DMS 273 treated with DMSO at 0.1 percent for 48 hours (cell line): ENCODE measurements around the gene PRICKLE4.
A peak's percentile ranks its signal among the peaks of the same experiment; 100 is the strongest.
"Not testable (repeated sequence)": the region's sequence is repeated elsewhere in the genome, so short reads cannot be mapped to it uniquely, and the experiment has no call there.

Source experiments
- DNase-seq: peaks from one replicate; lab custom pipeline; 2025; lab: John Stamatoyannopoulos, UW

The PRICKLE4 gene

GRCh38 chr6:41798901-41799558 is 18.4 kb downstream of the PRICKLE4 start:
- no peak for DNase-seq

GRCh38 chr6:41799559-41799911 is 19.0 kb downstream of the PRICKLE4 start:
- DNase-seq = no peak

- DNase-seq = no peak
Measured at GRCh38 chr6:41801380-41801779, 20.8 kb downstream of the PRICKLE4 start.

- DNase-seq = no peak
Measured at GRCh38 chr6:41805830-41806774, 25.5 kb downstream of the PRICKLE4 start.

- no peak for DNase-seq
Measured at GRCh38 chr6:41811095-41811494, 30.5 kb downstream of the PRICKLE4 start.

- not testable (repeated sequence) for DNase-seq
Measured at GRCh38 chr6:41811946-41812345, 31.4 kb downstream of the PRICKLE4 start.

GRCh38 chr6:41813469-41813868 is 32.9 kb downstream of the PRICKLE4 start:
- no peak for DNase-seq

- no peak for DNase-seq
Measured at GRCh38 chr6:41813956-41814355, 33.4 kb downstream of the PRICKLE4 start.

GRCh38 chr6:41814629-41815028 is 34.0 kb downstream of the PRICKLE4 start:
- DNase-seq = peak; percentile 42

GRCh38 chr6:41815587-41815986 is 35.0 kb downstream of the PRICKLE4 start:
- no peak for DNase-seq

- DNase-seq = no peak
Measured at GRCh38 chr6:41818271-41819054, 37.9 kb downstream of the PRICKLE4 start.

GRCh38 chr6:41821266-41821665 is 40.7 kb downstream of the PRICKLE4 start:
- no peak for DNase-seq

GRCh38 chr6:41822021-41822420 is 41.4 kb downstream of the PRICKLE4 start:
- DNase-seq = no peak

- no peak for DNase-seq
Measured at GRCh38 chr6:41823178-41823577, 42.6 kb downstream of the PRICKLE4 start.

GRCh38 chr6:41824571-41825569 is 44.3 kb downstream of the PRICKLE4 start:
- no peak for DNase-seq

- no peak for DNase-seq
Measured at GRCh38 chr6:41826343-41827022, 45.9 kb downstream of the PRICKLE4 start.

- DNase-seq = no peak
Measured at GRCh38 chr6:41832263-41832662, 51.7 kb downstream of the PRICKLE4 start.

GRCh38 chr6:41836022-41836659 is 55.6 kb downstream of the PRICKLE4 start:
- DNase-seq = no peak

GRCh38 chr6:41836660-41837052 is 56.1 kb downstream of the PRICKLE4 start:
- no peak for DNase-seq
